ENCODE data around the gene CDKN2B.

Gene CDKN2B

DNA sequence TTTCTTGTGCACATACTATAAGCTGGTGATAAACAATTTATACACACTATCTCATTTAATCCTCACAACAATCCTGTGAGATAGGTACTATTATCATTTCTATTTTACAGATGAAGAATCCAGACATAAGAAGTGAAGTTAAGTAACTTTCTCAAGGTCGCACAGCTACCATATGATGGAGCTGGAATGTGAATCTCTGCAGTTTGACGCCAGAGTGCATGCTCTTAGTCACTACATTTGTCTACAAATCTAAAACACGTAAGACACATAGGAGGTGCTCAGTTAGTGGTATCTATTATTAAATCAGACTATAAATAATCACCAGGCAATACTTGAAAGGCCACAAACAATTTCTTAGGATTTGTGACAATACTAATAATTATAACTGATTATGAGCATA lies 45.0 kb upstream of the CDKN2B start:
- TF ChIP-seq TAF1 (IDR thresholded peaks at IDR 0.05; ENCODE audit: low read depth), result no peak
- TF ChIP-seq REST (IDR thresholded peaks at IDR 0.05; ENCODE audit: low read depth), result no peak
- no peak for TF ChIP-seq ZBTB7A (IDR thresholded peaks at IDR 0.05; ENCODE audit: low read depth)
- no peak for TF ChIP-seq FOXM1 (IDR thresholded peaks at IDR 0.05; ENCODE audit: borderline replicate concordance, low read depth)
- no peak for TF ChIP-seq NFIC (IDR thresholded peaks at IDR 0.05)
- no peak for TF ChIP-seq RAD21 (IDR thresholded peaks at IDR 0.05; ENCODE audit: low read depth)
- TF ChIP-seq TEAD4 (IDR thresholded peaks at IDR 0.05), result no peak
- TF ChIP-seq EGR1 (IDR thresholded peaks at IDR 0.05), result no peak
- TF ChIP-seq YY1 (IDR thresholded peaks at IDR 0.05; ENCODE audit: low read depth), result no peak
- TF ChIP-seq TCF12 (IDR thresholded peaks at IDR 0.05; ENCODE audit: low read depth), result no peak
- no peak for TF ChIP-seq USF1 (IDR thresholded peaks at IDR 0.05)
- TF ChIP-seq, protein P1, sequence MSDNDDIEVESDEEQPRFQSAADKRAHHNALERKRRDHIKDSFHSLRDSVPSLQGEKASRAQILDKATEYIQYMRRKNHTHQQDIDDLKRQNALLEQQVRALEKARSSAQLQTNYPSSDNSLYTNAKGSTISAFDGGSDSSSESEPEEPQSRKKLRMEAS (IDR thresholded peaks at IDR 0.05), result no peak
- no peak for TF ChIP-seq CREB1 (IDR thresholded peaks at IDR 0.05; ENCODE audit: low read depth)
- TF ChIP-seq EP300 (IDR thresholded peaks at IDR 0.05; ENCODE audit: borderline replicate concordance), result no peak
- no peak for TF ChIP-seq CEBPB (IDR thresholded peaks at IDR 0.05)

DNA sequence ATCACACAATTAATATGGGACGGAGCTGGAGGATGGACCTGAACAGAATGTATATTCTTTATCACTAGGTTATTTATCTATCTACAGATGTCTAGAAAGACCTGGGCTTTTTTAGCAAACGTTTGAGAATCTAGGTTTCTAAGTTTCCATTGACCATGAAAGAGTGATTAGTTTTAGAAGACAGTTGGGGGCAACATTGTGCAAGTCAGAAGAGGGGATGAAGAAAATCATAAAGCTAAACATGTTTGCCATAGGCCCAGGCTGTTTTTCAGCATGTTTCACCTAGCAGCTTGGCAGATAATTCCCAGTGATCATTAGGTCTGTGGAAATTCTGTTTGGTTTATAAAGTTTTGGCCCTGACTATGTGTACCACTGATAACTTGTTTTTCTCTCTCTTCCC lies 44.1 kb upstream of the CDKN2B start:
- TF ChIP-seq YY1 (IDR thresholded peaks at IDR 0.05; ENCODE audit: low read depth) (no peak), RAD21 (IDR thresholded peaks at IDR 0.05; ENCODE audit: low read depth) (peak; percentile 41), CEBPB (IDR thresholded peaks at IDR 0.05) (no peak)

DNA sequence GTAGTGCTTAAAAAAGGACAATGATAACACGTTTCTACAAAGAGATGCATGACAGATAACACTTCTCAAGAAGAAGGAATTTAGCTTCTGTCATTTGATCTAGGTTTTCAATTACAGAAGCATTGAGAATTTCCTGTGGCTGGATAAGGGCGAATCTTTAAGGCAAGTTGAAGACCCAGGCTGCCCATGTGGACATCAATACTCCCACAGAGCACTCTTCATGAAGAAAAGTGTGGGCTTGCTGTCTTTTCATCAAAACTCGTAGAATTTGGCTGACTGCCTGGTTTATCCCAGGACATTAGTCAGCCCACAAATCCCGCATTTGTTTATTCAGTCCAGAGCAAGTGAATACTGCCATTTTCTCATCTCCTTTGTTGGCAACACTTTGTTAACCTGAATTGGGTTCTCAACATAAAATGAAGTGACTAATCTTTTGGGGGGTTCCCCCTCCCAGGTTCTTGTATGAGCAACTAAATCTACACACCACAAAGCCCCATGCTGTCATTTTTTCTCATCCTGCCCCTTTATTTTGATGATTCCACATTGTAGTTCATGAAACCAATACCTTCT lies 43.4 kb upstream of the CDKN2B start:
- no peak for TF ChIP-seq FOXM1 (IDR thresholded peaks at IDR 0.05; ENCODE audit: borderline replicate concordance, low read depth)
- no peak for TF ChIP-seq EP300 (IDR thresholded peaks at IDR 0.05; ENCODE audit: borderline replicate concordance)
- TF ChIP-seq RAD21 (IDR thresholded peaks at IDR 0.05; ENCODE audit: low read depth), result no peak
- no peak for TF ChIP-seq REST (IDR thresholded peaks at IDR 0.05; ENCODE audit: low read depth)
- TF ChIP-seq TAF1 (IDR thresholded peaks at IDR 0.05; ENCODE audit: low read depth), result no peak
- TF ChIP-seq YY1 (IDR thresholded peaks at IDR 0.05; ENCODE audit: low read depth), result no peak
- TF ChIP-seq NFIC (IDR thresholded peaks at IDR 0.05), result peak; percentile 37; the same call in 1 of the 2 replicates
- no peak for TF ChIP-seq EGR1 (IDR thresholded peaks at IDR 0.05)
- no peak for TF ChIP-seq ZBTB7A (IDR thresholded peaks at IDR 0.05; ENCODE audit: low read depth)

- no peak for TF ChIP-seq CEBPB (IDR thresholded peaks at IDR 0.05)
- no peak for TF ChIP-seq TAF1 (IDR thresholded peaks at IDR 0.05; ENCODE audit: low read depth)
- TF ChIP-seq EP300 (IDR thresholded peaks at IDR 0.05; ENCODE audit: borderline replicate concordance), result no peak
- TF ChIP-seq USF1 (IDR thresholded peaks at IDR 0.05), result no peak
- TF ChIP-seq TEAD4 (IDR thresholded peaks at IDR 0.05), result no peak
- TF ChIP-seq RAD21 (IDR thresholded peaks at IDR 0.05; ENCODE audit: low read depth), result no peak
- no peak for TF ChIP-seq ZBTB7A (IDR thresholded peaks at IDR 0.05; ENCODE audit: low read depth)
- no peak for TF ChIP-seq TCF12 (IDR thresholded peaks at IDR 0.05; ENCODE audit: low read depth)
- no peak for TF ChIP-seq REST (IDR thresholded peaks at IDR 0.05; ENCODE audit: low read depth)
- no peak for TF ChIP-seq CREB1 (IDR thresholded peaks at IDR 0.05; ENCODE audit: low read depth)
- TF ChIP-seq YY1 (IDR thresholded peaks at IDR 0.05; ENCODE audit: low read depth), result no peak
- TF ChIP-seq FOXM1 (IDR thresholded peaks at IDR 0.05; ENCODE audit: borderline replicate concordance, low read depth), result no peak
- no peak for TF ChIP-seq EGR1 (IDR thresholded peaks at IDR 0.05)
- no peak for TF ChIP-seq NFIC (IDR thresholded peaks at IDR 0.05)
- TF ChIP-seq, protein P1 (IDR thresholded peaks at IDR 0.05), result no peak
Observed at GRCh38 chr9:22050924-22051323, 41.8 kb upstream of the CDKN2B start.
